Stimulated activated naive CD8-positive, alpha-beta T cell treated with anti-CD3 and anti-CD28 coated beads, Interleukin-15, Interleukin-2, amounts not matched to agents 100 ng/mL and 50 ng/mL, for 24 hours (primary cell): ENCODE measurements around the gene COA8.
A peak's percentile ranks its signal among the peaks of the same experiment; 100 is the strongest.

ENCODE experiments used
- H3K27ac Mint-ChIP-seq: one replicate; pipeline ENCODE4 v1.8.0; 2021; ENCODE audit warnings: mild to moderate bottlenecking, mixed read lengths
- H3K27me3 Mint-ChIP-seq: one replicate; pipeline ENCODE4 v1.8.0; 2021; ENCODE audit warnings: mixed read lengths
- H3K36me3 Mint-ChIP-seq: one replicate; pipeline ENCODE4 v1.8.0; 2021; ENCODE audit warnings: low read depth, mixed read lengths
- H3K4me1 Mint-ChIP-seq: one replicate; pipeline ENCODE4 v1.8.0; 2021; ENCODE audit warnings: low read depth, mixed read lengths
- H3K4me3 Mint-ChIP-seq: one replicate; pipeline ENCODE4 v1.8.0; 2021; ENCODE audit warnings: mild to moderate bottlenecking, mixed read lengths
- H3K9me3 Mint-ChIP-seq: one replicate; pipeline ENCODE4 v1.8.0; 2021; ENCODE audit warnings: mixed read lengths

Gene COA8

GRCh38 chr14:103531421-103532215, 31.1 kb upstream of the COA8 start:
- Mint-ChIP-seq H3K4me3 (no peak overlapping the region), H3K36me3 (peaks cover 9% of the 10 kb centered on the region), H3K27me3 (no peaks in the 10 kb centered on the region), H3K4me1 (peaks cover 44% of the 10 kb centered on the region), H3K9me3 (no peaks in the 10 kb centered on the region), H3K27ac (no peak overlapping the region)

DNA sequence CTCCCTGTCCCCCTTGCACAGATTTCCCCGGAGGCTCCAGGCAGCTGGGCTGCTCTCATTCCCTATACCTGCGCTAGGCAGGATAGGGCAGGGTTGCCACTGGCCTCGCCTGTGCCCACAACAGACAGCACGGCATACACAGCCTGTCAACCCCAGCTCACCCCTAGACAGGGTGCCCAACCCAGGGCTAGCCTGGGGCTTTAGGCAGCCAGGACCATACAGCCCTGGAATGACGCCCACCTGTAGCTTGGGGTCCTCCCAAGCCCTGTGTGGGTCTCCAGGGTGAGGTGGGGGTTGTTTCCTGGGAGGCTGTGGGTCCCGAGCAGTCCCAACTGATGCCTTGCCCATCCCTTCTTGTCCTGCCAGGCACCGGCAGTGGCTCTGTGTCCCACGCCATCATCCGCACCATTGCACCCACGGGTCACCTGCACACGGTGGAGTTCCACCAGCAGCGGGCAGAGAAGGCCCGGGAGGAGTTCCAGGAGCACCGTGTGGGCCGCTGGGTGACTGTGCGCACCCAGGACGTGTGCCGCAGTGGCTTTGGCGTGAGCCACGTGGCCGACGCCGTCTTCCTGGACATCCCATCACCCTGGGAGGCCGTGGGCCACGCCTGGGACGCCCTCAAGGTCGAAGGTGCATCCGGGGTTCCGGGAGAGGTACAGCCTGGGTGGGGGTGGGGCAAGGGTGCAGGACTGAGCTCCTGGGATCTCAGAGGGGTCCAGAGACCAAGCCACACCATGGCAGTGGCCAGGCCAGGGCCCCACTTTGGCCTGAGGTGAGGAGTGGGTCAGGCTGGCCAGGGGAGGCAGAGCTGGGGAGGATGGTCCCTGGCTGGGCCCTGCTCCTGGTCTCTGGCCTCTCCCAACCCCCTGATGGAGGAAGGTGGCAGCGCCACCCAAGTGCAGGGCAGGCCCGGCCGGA, 30.3 kb upstream of the COA8 start:
- peaks cover 12% of the 10 kb centered on the region for H3K36me3 Mint-ChIP-seq
- no peaks in the 10 kb centered on the region for H3K9me3 Mint-ChIP-seq
- H3K27me3 Mint-ChIP-seq, result no peaks in the 10 kb centered on the region
- H3K4me1 Mint-ChIP-seq, result peaks cover 35% of the 10 kb centered on the region
- no peak overlapping the region for H3K27ac Mint-ChIP-seq
- no peak overlapping the region for H3K4me3 Mint-ChIP-seq

GRCh38 chr14:103533137-103533998, 29.4 kb upstream of the COA8 start:
- Mint-ChIP-seq H3K27me3 (no peaks in the 10 kb centered on the region), H3K27ac (no peak overlapping the region), H3K4me3 (no peak overlapping the region), H3K4me1 (peaks cover 26% of the 10 kb centered on the region), H3K36me3 (peaks cover 12% of the 10 kb centered on the region), H3K9me3 (no peaks in the 10 kb centered on the region)

DNA sequence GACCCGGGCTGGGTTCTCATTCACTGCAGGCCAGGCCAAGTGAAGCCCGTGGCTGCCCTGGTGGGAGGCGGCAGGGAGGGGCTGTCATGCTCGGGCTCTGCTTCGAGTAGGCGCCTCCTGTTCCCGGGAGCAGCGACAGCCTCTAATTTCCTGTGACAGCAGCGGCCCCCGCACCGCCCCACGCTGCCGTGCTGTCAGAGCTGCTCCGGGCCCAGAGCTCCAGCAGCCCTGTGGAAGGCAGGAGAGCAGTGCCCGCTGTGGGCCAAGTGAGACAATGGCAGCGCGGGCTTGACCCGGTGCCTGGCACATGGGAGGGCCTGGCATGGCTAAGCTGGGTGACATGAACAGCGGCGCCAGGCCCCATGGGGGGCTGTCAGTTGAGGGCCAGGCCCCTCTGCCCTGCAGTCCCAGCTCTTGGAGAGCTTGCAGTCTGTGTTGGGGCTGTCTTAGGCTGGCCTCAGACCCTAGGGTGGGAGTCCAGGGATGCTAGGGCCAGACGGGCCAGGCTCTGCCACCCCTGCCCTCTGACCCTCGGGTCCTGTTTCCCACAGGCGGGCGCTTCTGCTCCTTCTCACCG, 28.7 kb upstream of the COA8 start:
- peaks cover 22% of the 10 kb centered on the region for H3K4me1 Mint-ChIP-seq
- H3K27ac Mint-ChIP-seq, result no peak overlapping the region
- H3K36me3 Mint-ChIP-seq, result peaks cover 12% of the 10 kb centered on the region
- no peaks in the 10 kb centered on the region for H3K9me3 Mint-ChIP-seq
- H3K27me3 Mint-ChIP-seq, result no peaks in the 10 kb centered on the region
- H3K4me3 Mint-ChIP-seq, result no peak overlapping the region

DNA sequence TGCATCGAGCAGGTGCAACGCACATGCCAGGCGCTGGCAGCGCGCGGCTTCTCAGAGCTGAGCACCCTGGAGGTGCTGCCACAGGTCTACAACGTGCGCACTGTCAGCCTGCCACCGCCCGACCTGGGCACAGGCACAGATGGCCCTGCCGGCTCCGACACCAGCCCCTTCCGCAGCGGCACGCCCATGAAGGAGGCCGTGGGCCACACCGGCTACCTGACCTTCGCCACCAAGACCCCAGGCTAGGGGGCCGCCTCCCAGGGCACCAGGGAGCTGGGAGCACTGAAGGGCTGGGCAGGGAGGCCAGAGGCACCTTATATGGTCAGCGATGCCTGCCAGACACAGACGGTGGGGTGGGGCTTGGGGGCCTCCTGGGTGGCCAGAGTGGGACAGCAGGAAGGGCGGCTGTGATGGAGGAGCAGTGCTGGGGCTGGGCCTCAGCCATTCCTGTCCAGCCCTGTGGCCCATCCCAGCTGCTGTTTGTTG, 28.1 kb upstream of the COA8 start:
- Mint-ChIP-seq H3K36me3 (peaks cover 12% of the 10 kb centered on the region), H3K27me3 (no peaks in the 10 kb centered on the region), H3K27ac (no peak overlapping the region), H3K4me3 (no peak overlapping the region), H3K4me1 (peaks cover 20% of the 10 kb centered on the region), H3K9me3 (no peaks in the 10 kb centered on the region)

GRCh38 chr14:103535081-103535890, 27.5 kb upstream of the COA8 start:
- no peak overlapping the region for H3K27ac Mint-ChIP-seq
- H3K4me1 Mint-ChIP-seq, result peaks cover 13% of the 10 kb centered on the region
- peaks cover 11% of the 10 kb centered on the region for H3K36me3 Mint-ChIP-seq
- H3K9me3 Mint-ChIP-seq, result no peaks in the 10 kb centered on the region
- H3K27me3 Mint-ChIP-seq, result no peaks in the 10 kb centered on the region
- H3K4me3 Mint-ChIP-seq, result no peak overlapping the region

- peaks cover 7% of the 10 kb centered on the region for H3K36me3 Mint-ChIP-seq
- no peak overlapping the region for H3K4me3 Mint-ChIP-seq
- H3K4me1 Mint-ChIP-seq, result peaks cover 7% of the 10 kb centered on the region
- H3K27me3 Mint-ChIP-seq, result no peaks in the 10 kb centered on the region
- no peaks in the 10 kb centered on the region for H3K9me3 Mint-ChIP-seq
- no peak overlapping the region for H3K27ac Mint-ChIP-seq
Observed at GRCh38 chr14:103535891-103536565, 26.7 kb upstream of the COA8 start.

GRCh38 chr14:103536693-103537092, 26.1 kb upstream of the COA8 start:
- Mint-ChIP-seq H3K9me3 (no peaks in the 10 kb centered on the region), H3K27me3 (no peaks in the 10 kb centered on the region), H3K27ac (no peak overlapping the region), H3K36me3 (peaks cover 3% of the 10 kb centered on the region), H3K4me1 (peaks cover under 1% of the 10 kb centered on the region), H3K4me3 (no peak overlapping the region)

- H3K4me3 Mint-ChIP-seq, result no peak overlapping the region
- no peaks in the 10 kb centered on the region for H3K4me1 Mint-ChIP-seq
- H3K27me3 Mint-ChIP-seq, result no peaks in the 10 kb centered on the region
- H3K27ac Mint-ChIP-seq, result no peak overlapping the region
- H3K9me3 Mint-ChIP-seq, result no peaks in the 10 kb centered on the region
- peaks cover 3% of the 10 kb centered on the region for H3K36me3 Mint-ChIP-seq
Observed at GRCh38 chr14:103537175-103537990, 25.4 kb upstream of the COA8 start.

DNA sequence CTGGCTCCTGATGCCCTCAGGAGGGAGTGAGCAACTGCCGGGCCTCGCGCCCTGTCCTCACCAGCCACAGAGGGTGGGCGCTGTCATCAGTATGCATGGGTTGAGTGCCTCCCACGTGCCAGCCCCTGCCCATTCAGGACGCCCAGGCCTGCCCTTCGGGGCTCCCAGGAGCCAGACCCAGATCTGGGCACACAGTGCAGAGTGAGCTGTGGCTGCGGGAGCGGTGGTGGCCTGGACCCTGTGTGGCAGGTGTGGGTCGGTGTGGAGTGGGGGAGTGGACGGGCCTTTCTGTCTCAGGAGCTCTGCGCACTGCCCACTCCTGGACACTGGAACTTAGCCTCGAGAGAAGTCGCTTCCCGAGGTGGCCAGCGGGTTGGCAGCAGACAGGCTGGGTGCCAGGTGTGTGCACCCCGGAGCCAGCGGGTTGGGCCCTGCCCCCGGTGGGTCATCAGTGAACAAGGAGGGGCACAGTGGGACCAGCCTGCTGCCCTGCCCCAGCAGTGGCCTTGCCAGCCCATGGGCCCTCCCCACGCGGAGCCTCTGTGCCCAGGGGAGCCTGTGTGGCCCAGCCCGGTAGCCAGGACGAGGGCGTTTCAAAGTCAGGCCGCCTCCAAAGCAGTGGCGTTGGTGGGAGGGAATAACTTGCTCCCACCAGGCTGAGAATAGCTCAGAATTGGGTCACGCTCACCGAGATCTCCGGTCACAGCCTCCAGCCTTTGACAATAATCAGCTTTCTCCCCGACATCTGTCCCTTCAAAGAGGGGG, 24.3 kb upstream of the COA8 start:
- H3K36me3 Mint-ChIP-seq, result peaks cover 3% of the 10 kb centered on the region
- no peaks in the 10 kb centered on the region for H3K4me1 Mint-ChIP-seq
- H3K9me3 Mint-ChIP-seq, result no peaks in the 10 kb centered on the region
- H3K27me3 Mint-ChIP-seq, result no peaks in the 10 kb centered on the region
- H3K4me3 Mint-ChIP-seq, result no peak overlapping the region
- no peak overlapping the region for H3K27ac Mint-ChIP-seq

- no peak overlapping the region for H3K4me3 Mint-ChIP-seq
- H3K27ac Mint-ChIP-seq, result peak overlapping the region; percentile 49
- no peaks in the 10 kb centered on the region for H3K4me1 Mint-ChIP-seq
- no peaks in the 10 kb centered on the region for H3K9me3 Mint-ChIP-seq
- no peaks in the 10 kb centered on the region for H3K27me3 Mint-ChIP-seq
- H3K36me3 Mint-ChIP-seq, result peaks cover 3% of the 10 kb centered on the region
Observed at GRCh38 chr14:103539056-103539825, 23.5 kb upstream of the COA8 start.
